Neuronal stem cell (in vitro differentiated cells): ENCODE data around the gene LRRC17.

Source experiments
- DNase-seq: peaks from one replicate; pipeline ENCODE4 v3.0.0-alpha.2; 2013; ENCODE audit warnings: low spot score
- H2AFZ ChIP-seq: one replicate; pipeline ENCODE4 v1.6.1; 2013; ENCODE audit warnings: mild to moderate bottlenecking, low read length, inconsistent platforms
- H2AK5ac ChIP-seq: 2 replicates; pipeline ENCODE4 v1.6.1; 2013; ENCODE audit warnings: low read depth, mild to moderate bottlenecking, inconsistent platforms, low read length, moderate library complexity, mixed read lengths
- H2BK120ac ChIP-seq: 2 replicates; pipeline ENCODE4 v1.6.1; 2013; ENCODE audit warnings: low read depth, mild to moderate bottlenecking, inconsistent platforms, low read length, moderate library complexity, mixed read lengths
- H2BK12ac ChIP-seq: one replicate; pipeline ENCODE4 v1.6.1; 2013; ENCODE audit warnings: low read length, inconsistent platforms
- H2BK15ac ChIP-seq: 2 replicates; pipeline ENCODE4 v1.6.1; 2013; ENCODE audit warnings: mild to moderate bottlenecking, low read length, inconsistent platforms, mixed read lengths
- H2BK5ac ChIP-seq: one replicate; pipeline ENCODE4 v1.6.1; 2013; ENCODE audit warnings: inconsistent platforms, mild to moderate bottlenecking, low read length, moderate library complexity
- H3K14ac ChIP-seq: one replicate; pipeline ENCODE4 v1.6.1; 2013; ENCODE audit warnings: low read length, inconsistent platforms
- H3K18ac ChIP-seq: 2 replicates; pipeline ENCODE4 v1.6.1; 2013; ENCODE audit warnings: low read length, inconsistent platforms
- H3K23ac ChIP-seq: 2 replicates; pipeline ENCODE4 v1.6.1; 2013; ENCODE audit warnings: low read depth, mild to moderate bottlenecking, mixed read lengths, low read length, inconsistent platforms; ENCODE audit not compliant: poor library complexity
- H3K27ac ChIP-seq: replicated peaks from 3 replicates; pipeline ENCODE4 v1.5.1; 2013; ENCODE audit warnings: low read length, inconsistent platforms
- H3K27me3 ChIP-seq, 3 experiments: 2 replicates each; pipeline ENCODE4 v1.6.1; 2013; ENCODE audit warnings: low read length in 3 of 3, mild to moderate bottlenecking in 2 of 3, inconsistent platforms in 1 of 3, low read depth in 1 of 3, mixed read lengths in 1 of 3, moderate library complexity in 1 of 3; ENCODE audit not compliant: control insufficient read depth in 3 of 3, insufficient read depth in 3 of 3
- H3K36me3 ChIP-seq, 2 donors: replicated peaks in 1 of 2; 2 replicates each; pipeline ENCODE4 v1.6.1; 2013; ENCODE audit warnings: low read length in 2 of 2; ENCODE audit not compliant: control insufficient read depth in 2 of 2, insufficient read depth in 2 of 2
- H3K4ac ChIP-seq: 2 replicates; pipeline ENCODE4 v1.6.1; 2013; ENCODE audit warnings: inconsistent platforms, mild to moderate bottlenecking, low read length, moderate library complexity
- H3K4me1 ChIP-seq, 2 donors: 1 replicate in 1 of 2; 2 replicates in 1 of 2; pipeline ENCODE4 v1.6.1; 2013; ENCODE audit warnings: low read length in 2 of 2, low read depth in 1 of 2; ENCODE audit not compliant: control insufficient read depth in 2 of 2, insufficient read depth in 1 of 2
- H3K4me2 ChIP-seq: one replicate; pipeline ENCODE4 v1.6.1; 2013; ENCODE audit warnings: mild to moderate bottlenecking, low read length, inconsistent platforms; ENCODE audit not compliant: insufficient read depth, poor library complexity, severe bottlenecking
- H3K4me3 ChIP-seq, 2 donors: 2 replicates each; pipeline ENCODE4 v1.5.1; 2013; ENCODE audit warnings: low read length in 2 of 2, mild to moderate bottlenecking in 2 of 2, inconsistent platforms in 1 of 2, moderate library complexity in 1 of 2
- H3K79me1 ChIP-seq: one replicate; pipeline ENCODE4 v1.6.1; 2013; ENCODE audit warnings: low read depth, mild to moderate bottlenecking, inconsistent platforms, low read length, moderate library complexity
- H3K9ac ChIP-seq: one replicate; pipeline ENCODE4 v1.6.1; 2013; ENCODE audit warnings: mild to moderate bottlenecking, low read depth, low read length, inconsistent platforms; ENCODE audit not compliant: poor library complexity
- H3K9me3 ChIP-seq, 2 donors: replicated peaks in 1 of 2; 2 replicates each; pipeline versions ENCODE3 to v1.6.1; 2013; ENCODE audit warnings: low read length in 2 of 2, mild to moderate bottlenecking in 2 of 2, inconsistent platforms in 1 of 2, low read depth in 1 of 2, mixed read lengths in 1 of 2, moderate library complexity in 1 of 2; ENCODE audit not compliant: control insufficient read depth in 2 of 2, insufficient read depth in 1 of 2
- H4K8ac ChIP-seq: one replicate; pipeline ENCODE4 v1.6.1; 2013; ENCODE audit warnings: low read depth, mild to moderate bottlenecking, inconsistent platforms, low read length, moderate library complexity
- H4K91ac ChIP-seq: one replicate; pipeline ENCODE4 v1.6.1; 2013; ENCODE audit warnings: low read length, low read depth, mild to moderate bottlenecking, inconsistent platforms; ENCODE audit not compliant: poor library complexity
- WGBS, 2 donors: extraction: QIAGEN DNeasy Blood & Tissue Kit; methylation state at CpG; one replicate each; pipeline ENCODE4 v1.1.7; 2013; ENCODE audit warnings: missing lambda C conversion rate in 2 of 2, mixed read lengths in 1 of 2; ENCODE audit not compliant: insufficient read length in 2 of 2, insufficient replicate concordance in 1 of 2; ENCODE audit errors: extremely low coverage in 2 of 2; 5-methylcytosine and 5-hydroxymethylcytosine counted together

The LRRC17 gene

GRCh38 chr7:102890292-102890970 is 22.4 kb upstream of the LRRC17 start:
- H3K9me3 ChIP-seq = no peaks in the 10 kb centered on the region
- no peak for DNase-seq
- H2BK15ac ChIP-seq = no peak overlapping the region
- peak overlapping the region; percentile 58 for H3K18ac ChIP-seq
- H3K79me1 ChIP-seq = no peaks in the 10 kb centered on the region
- no peaks in the 10 kb centered on the region for H3K27me3 ChIP-seq
- no CpG with 5 or more reads among the region's 2 CpGs for WGBS, 2 donors
- no peak overlapping the region for H2AK5ac ChIP-seq
- no peak overlapping the region for H2BK5ac ChIP-seq
- H3K4me1 ChIP-seq = no peaks in the 10 kb centered on the region
- no peak overlapping the region for H2BK120ac ChIP-seq
- no peak overlapping the region for H4K8ac ChIP-seq
- H2AFZ ChIP-seq = no peak overlapping the region
- no peak overlapping the region for H4K91ac ChIP-seq
- H3K9ac ChIP-seq = no peak overlapping the region
- no peak overlapping the region for H3K4ac ChIP-seq
- no peak overlapping the region for H3K4me2 ChIP-seq
- no peaks in the 10 kb centered on the region for H3K36me3 ChIP-seq
- no peak overlapping the region for H3K14ac ChIP-seq
- no peak overlapping the region for H2BK12ac ChIP-seq
- H3K27ac ChIP-seq = no peak overlapping the region
- no peak overlapping the region for H3K23ac ChIP-seq
- peak overlapping the region in 1 of 2 donors; percentile 6 for H3K4me3 ChIP-seq

GRCh38 chr7:102890971-102891692 is 21.7 kb upstream of the LRRC17 start:
- no peak overlapping the region for H2AFZ ChIP-seq
- no peak overlapping the region for H2BK120ac ChIP-seq
- no peaks in the 10 kb centered on the region for H3K27me3 ChIP-seq
- no peak overlapping the region for H2AK5ac ChIP-seq
- H3K9me3 ChIP-seq = no peaks in the 10 kb centered on the region
- no peak overlapping the region for H4K8ac ChIP-seq
- no peak overlapping the region for H3K4ac ChIP-seq
- no peaks in the 10 kb centered on the region for H3K36me3 ChIP-seq
- H3K79me1 ChIP-seq = no peaks in the 10 kb centered on the region
- no peak overlapping the region for H3K14ac ChIP-seq
- H2BK5ac ChIP-seq = no peak overlapping the region
- no peak overlapping the region for H3K4me2 ChIP-seq
- no peak overlapping the region for H3K27ac ChIP-seq
- no CpG with 5 or more reads among the region's 5 CpGs for WGBS, 2 donors
- H4K91ac ChIP-seq = no peak overlapping the region
- no peak for DNase-seq
- H2BK15ac ChIP-seq = no peak overlapping the region
- no peaks in the 10 kb centered on the region for H3K4me1 ChIP-seq
- no peak overlapping the region for H3K4me3 ChIP-seq
- H3K18ac ChIP-seq = no peak overlapping the region
- H3K9ac ChIP-seq = no peak overlapping the region
- H2BK12ac ChIP-seq = no peak overlapping the region
- H3K23ac ChIP-seq = no peak overlapping the region

GRCh38 chr7:102891693-102892261 is 21.0 kb upstream of the LRRC17 start:
- Histone ChIP-seq H3K4ac (no peak overlapping the region), H3K4me1 (no peaks in the 10 kb centered on the region), H4K8ac (no peak overlapping the region), H3K9ac (no peak overlapping the region), H2BK12ac (no peak overlapping the region), H3K36me3 (no peaks in the 10 kb centered on the region), H3K79me1 (no peaks in the 10 kb centered on the region), H4K91ac (no peak overlapping the region), H2BK120ac (no peak overlapping the region), H2BK5ac (no peak overlapping the region), H3K4me2 (no peak overlapping the region), H3K9me3 (no peaks in the 10 kb centered on the region), H3K18ac (no peak overlapping the region), H2AK5ac (no peak overlapping the region), H3K27me3 (no peaks in the 10 kb centered on the region), H2BK15ac (no peak overlapping the region), H3K27ac (no peak overlapping the region), H3K4me3 (no peak overlapping the region), H2AFZ (no peak overlapping the region), H3K14ac (no peak overlapping the region), H3K23ac (no peak overlapping the region)
- no peak for DNase-seq
- no CpG with 5 or more reads among the region's 1 CpG for WGBS, 2 donors

- Histone ChIP-seq H3K4me1 (no peaks in the 10 kb centered on the region), H3K14ac (no peak overlapping the region), H3K27me3 (no peaks in the 10 kb centered on the region), H3K4me2 (no peak overlapping the region), H3K4me3 (no peak overlapping the region), H2BK15ac (no peak overlapping the region), H3K4ac (no peak overlapping the region), H2BK5ac (no peak overlapping the region), H3K18ac (no peak overlapping the region), H2AK5ac (no peak overlapping the region), H3K36me3 (no peaks in the 10 kb centered on the region), H3K23ac (no peak overlapping the region), H2BK120ac (no peak overlapping the region), H4K8ac (no peak overlapping the region), H3K27ac (no peak overlapping the region), H4K91ac (no peak overlapping the region), H3K9me3 (no peaks in the 10 kb centered on the region), H2BK12ac (no peak overlapping the region), H3K9ac (no peak overlapping the region), H2AFZ (no peak overlapping the region), H3K79me1 (no peaks in the 10 kb centered on the region)
- no CpG with 5 or more reads among the region's 1 CpG for WGBS, 2 donors
- DNase-seq = no peak
Observed at GRCh38 chr7:102892631-102893278, 20.0 kb upstream of the LRRC17 start.
